OCI-LY3 (cell line): ENCODE measurements around the gene PNMT.
"Not testable (repeated sequence)": the region's sequence is repeated elsewhere in the genome, so short reads cannot be mapped to it uniquely, and the experiment has no call there.

Experiments used
- H2AFZ ChIP-seq: fragments of 200-600, 300-600 bp; shearing (Covaris generic); 2 replicates; pipeline ENCODE4 v1.6.0; 2014; ENCODE audit warnings: antibody characterized with exemption, low read depth, low read length
- H3K27ac ChIP-seq: fragments of 200-600, 300-600 bp; sonication (generic); 2 replicates; pipeline ENCODE4 v1.5.1; 2014; ENCODE audit warnings: mild to moderate bottlenecking, low read length, moderate library complexity, mixed read lengths
- H3K27me3 ChIP-seq: fragments of 200-600, 300-600 bp; sonication (generic); 2 replicates; pipeline ENCODE4 v1.6.1; 2014; ENCODE audit warnings: low read depth, low read length, mixed read lengths
- H3K36me3 ChIP-seq: fragments of 200-600, 300-600 bp; sonication (generic); replicated peaks from 2 replicates; pipeline ENCODE3; 2014; ENCODE audit warnings: low read depth, low read length, mixed read lengths
- H3K4me1 ChIP-seq: fragments of 300-600, 200-600 bp; sonication (generic); 2 replicates; pipeline ENCODE4 v1.6.1; 2014; ENCODE audit warnings: low read length, mixed read lengths
- H3K4me2 ChIP-seq: fragments of 200-600, 300-600 bp; sonication (generic); 2 replicates; pipeline ENCODE4 v1.6.1; 2014; ENCODE audit warnings: low read length, mixed read lengths
- H3K4me3 ChIP-seq: fragments of 300-600, 200-600 bp; sonication (generic); 2 replicates; pipeline ENCODE4 v1.5.1; 2014; ENCODE audit warnings: antibody characterized with exemption, mild to moderate bottlenecking, low read length, moderate library complexity
- H3K79me2 ChIP-seq: fragments of 300-600, 200-600 bp; shearing (Covaris generic); 2 replicates; pipeline ENCODE4 v1.6.1; 2014; ENCODE audit warnings: mild to moderate bottlenecking, low read length, mixed read lengths
- H3K9ac ChIP-seq: fragments of 300-600, 200-600 bp; shearing (Covaris generic); 2 replicates; pipeline ENCODE4 v1.6.0; 2014; ENCODE audit warnings: mild to moderate bottlenecking, low read length, moderate library complexity
- H3K9me3 ChIP-seq: fragments of 200-600, 300-600 bp; shearing (Covaris generic); 2 replicates; pipeline ENCODE4 v1.6.1; 2014; ENCODE audit warnings: low read length, mixed read lengths; ENCODE audit not compliant: insufficient read depth
- H4K20me1 ChIP-seq: fragments of 200-600, 300-600 bp; sonication (generic); 2 replicates; pipeline ENCODE4 v1.6.1; 2016; ENCODE audit warnings: low read length, mixed read lengths; ENCODE audit not compliant: insufficient read depth
- EZH2phosphoT487 ChIP-seq: fragments of 200-600 bp; shearing (Covaris generic); IDR thresholded peaks from 2 replicates; pipeline ENCODE4 v1.6.1; 2018; ENCODE audit warnings: antibody characterized with exemption, mixed run types, low read depth
- TF ChIP-seq, protein P1 (sequence below): fragments of 200-600, 300-600 bp; sonication (generic); IDR thresholded peaks from 2 replicates; pipeline ENCODE4 v1.5.1; 2014; ENCODE audit warnings: antibody characterized with exemption, low read length, low read depth

Gene PNMT

DNA sequence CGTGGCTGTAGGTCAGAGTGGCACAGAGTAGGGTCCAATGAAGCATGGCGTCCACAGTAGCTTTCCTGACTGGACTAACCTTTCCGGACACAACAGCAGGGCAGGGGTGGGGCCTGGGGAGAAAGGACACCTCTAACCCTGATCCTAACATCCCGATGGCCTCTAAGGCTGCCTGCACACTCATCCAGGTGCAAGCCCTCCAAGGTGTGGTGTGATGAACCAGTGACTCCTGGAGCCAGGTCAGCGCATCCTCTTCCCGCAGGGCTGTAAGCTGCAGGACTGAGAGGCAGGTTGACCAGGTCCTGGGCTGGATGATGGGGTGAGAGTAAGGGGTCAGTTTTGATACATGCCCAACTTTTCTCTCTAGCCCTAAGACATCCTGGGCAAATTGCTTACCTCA is 28.5 kb downstream of the PNMT start:
- no peaks in the 10 kb centered on the region for H3K9me3 ChIP-seq
- no peaks in the 10 kb centered on the region for H3K79me2 ChIP-seq
- no peak overlapping the region for H3K9ac ChIP-seq
- H3K27ac ChIP-seq = no peak overlapping the region
- no peaks in the 10 kb centered on the region for H4K20me1 ChIP-seq
- H3K27me3 ChIP-seq = no peaks in the 10 kb centered on the region
- no peak overlapping the region for H3K4me3 ChIP-seq
- no peaks in the 10 kb centered on the region for H3K36me3 ChIP-seq
- H3K4me1 ChIP-seq = no peaks in the 10 kb centered on the region
- no peak overlapping the region for H2AFZ ChIP-seq
- TF ChIP-seq, protein P1, sequence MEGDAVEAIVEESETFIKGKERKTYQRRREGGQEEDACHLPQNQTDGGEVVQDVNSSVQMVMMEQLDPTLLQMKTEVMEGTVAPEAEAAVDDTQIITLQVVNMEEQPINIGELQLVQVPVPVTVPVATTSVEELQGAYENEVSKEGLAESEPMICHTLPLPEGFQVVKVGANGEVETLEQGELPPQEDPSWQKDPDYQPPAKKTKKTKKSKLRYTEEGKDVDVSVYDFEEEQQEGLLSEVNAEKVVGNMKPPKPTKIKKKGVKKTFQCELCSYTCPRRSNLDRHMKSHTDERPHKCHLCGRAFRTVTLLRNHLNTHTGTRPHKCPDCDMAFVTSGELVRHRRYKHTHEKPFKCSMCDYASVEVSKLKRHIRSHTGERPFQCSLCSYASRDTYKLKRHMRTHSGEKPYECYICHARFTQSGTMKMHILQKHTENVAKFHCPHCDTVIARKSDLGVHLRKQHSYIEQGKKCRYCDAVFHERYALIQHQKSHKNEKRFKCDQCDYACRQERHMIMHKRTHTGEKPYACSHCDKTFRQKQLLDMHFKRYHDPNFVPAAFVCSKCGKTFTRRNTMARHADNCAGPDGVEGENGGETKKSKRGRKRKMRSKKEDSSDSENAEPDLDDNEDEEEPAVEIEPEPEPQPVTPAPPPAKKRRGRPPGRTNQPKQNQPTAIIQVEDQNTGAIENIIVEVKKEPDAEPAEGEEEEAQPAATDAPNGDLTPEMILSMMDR = no peak
- TF ChIP-seq EZH2phosphoT487 = no peak
- no peak overlapping the region for H3K4me2 ChIP-seq

DNA sequence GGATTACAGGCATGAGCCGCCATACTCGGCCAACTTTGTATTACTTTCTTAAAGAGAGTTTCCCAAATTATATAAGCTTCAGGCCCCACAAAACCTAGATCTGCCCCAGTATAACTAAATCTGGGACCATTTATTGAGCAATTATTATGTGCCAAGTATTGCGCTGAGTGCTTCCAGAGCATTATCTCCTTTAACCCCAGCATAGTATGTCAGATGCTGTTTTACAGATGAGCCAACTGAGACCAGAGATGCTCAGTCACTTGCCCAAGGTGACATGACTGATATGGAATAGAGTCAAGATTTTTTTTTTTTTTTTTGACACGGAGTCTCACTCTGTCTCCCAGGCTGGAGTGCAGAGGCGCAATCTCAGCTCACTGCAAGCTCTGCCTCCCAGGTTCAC is 29.7 kb downstream of the PNMT start:
- no peaks in the 10 kb centered on the region for H4K20me1 ChIP-seq

DNA sequence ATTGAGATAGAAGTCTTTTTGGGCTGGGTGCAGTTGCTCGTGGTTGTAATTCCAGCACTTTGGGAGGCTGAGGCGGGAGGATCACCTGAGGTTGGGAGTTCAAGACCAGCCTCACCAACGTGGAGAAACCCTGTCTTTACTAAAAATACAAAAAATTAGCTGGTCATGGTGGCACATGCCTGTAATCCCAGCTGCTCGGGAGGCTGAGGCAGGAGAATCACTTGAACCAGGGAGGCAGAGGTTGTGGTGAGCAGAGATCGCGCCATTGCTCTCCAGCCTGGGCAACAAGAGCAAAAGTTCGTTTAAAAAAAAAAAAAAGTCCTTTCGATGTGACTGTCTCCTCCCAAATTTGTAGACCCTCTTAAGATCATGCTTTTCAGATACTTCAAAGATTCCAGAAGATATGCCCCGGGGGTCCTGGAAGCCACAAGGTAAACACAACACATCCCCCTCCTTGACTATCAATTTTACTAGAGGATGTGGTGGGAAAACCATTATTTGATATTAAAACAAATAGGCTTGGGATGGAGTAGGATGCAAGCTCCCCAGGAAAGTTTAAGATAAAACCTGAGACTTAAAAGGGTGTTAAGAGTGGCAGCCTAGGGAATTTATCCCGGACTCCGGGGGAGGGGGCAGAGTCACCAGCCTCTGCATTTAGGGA is 31.0 kb downstream of the PNMT start:
- H3K4me1 ChIP-seq = not testable (repeated sequence)

More for the DNA sequence above, 29.7 kb downstream of the PNMT start:
- TF ChIP-seq, protein P1 = no peak
- TF ChIP-seq EZH2phosphoT487 = no peak
- H3K4me3 ChIP-seq = no peak overlapping the region
- H3K79me2 ChIP-seq = no peaks in the 10 kb centered on the region
- H2AFZ ChIP-seq = no peak overlapping the region
- H3K9me3 ChIP-seq = no peaks in the 10 kb centered on the region
- H3K27ac ChIP-seq = no peak overlapping the region
- H3K36me3 ChIP-seq = no peaks in the 10 kb centered on the region
- H3K4me2 ChIP-seq = no peak overlapping the region
- no peaks in the 10 kb centered on the region for H3K27me3 ChIP-seq
- H3K4me1 ChIP-seq = no peaks in the 10 kb centered on the region
- H3K9ac ChIP-seq = no peak overlapping the region

DNA sequence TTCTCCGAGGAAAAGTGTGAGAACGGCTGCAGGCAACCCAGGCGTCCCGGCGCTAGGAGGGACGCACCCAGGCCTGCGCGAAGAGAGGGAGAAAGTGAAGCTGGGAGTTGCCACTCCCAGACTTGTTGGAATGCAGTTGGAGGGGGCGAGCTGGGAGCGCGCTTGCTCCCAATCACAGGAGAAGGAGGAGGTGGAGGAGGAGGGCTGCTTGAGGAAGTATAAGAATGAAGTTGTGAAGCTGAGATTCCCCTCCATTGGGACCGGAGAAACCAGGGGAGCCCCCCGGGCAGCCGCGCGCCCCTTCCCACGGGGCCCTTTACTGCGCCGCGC is 31.5 kb downstream of the PNMT start, which contains the start of gene ERBB2:
Gene ERBB2 (plus strand): TSS at position 247 of the 330 bp plus-strand sequence. CDS start 175 bp downstream, outside the sequence.
- Histone ChIP-seq H3K9me3 (no peaks in the 10 kb centered on the region), H3K36me3 (no peaks in the 10 kb centered on the region), H3K4me2 (no peak within 1 kb of the TSS), H4K20me1 (no peaks in the 10 kb centered on the region), H3K27ac (no peak within 1 kb of the TSS), H3K79me2 (no peaks in the 10 kb centered on the region), H3K4me3 (no peak within 1 kb of the TSS), H3K27me3 (no peaks in the 10 kb centered on the region), H2AFZ (no peak within 1 kb of the TSS), H3K4me1 (peaks cover 9% of the 10 kb centered on the region), H3K9ac (no peak within 1 kb of the TSS)
- TF ChIP-seq, protein P1 = no peak
- TF ChIP-seq EZH2phosphoT487 = no peak

More for the DNA sequence above, 31.0 kb downstream of the PNMT start:
- H2AFZ ChIP-seq, H3K9ac ChIP-seq, H4K20me1 ChIP-seq, H3K27me3 ChIP-seq, H3K36me3 ChIP-seq, H3K79me2 ChIP-seq, H3K4me3 ChIP-seq, H3K9me3 ChIP-seq, H3K4me2 ChIP-seq, H3K27ac ChIP-seq: not testable (repeated sequence)
